Spleen (tissue), 11 donors: Measurements from ENCODE around the gene CMTM4. TPM values are rescaled to one million over a fixed set of nuclear protein-coding genes. Genes with fewer than 3 reads are reported as not detected.

Source experiments
- DNase-seq: peaks from one replicate; pipeline ENCODE4 v3.0.0-alpha.2; 2020
- H3K27ac ChIP-seq, 8 donors: fragments of 200-600 bp; sonication (generic) in 7 of 8; 1 replicate in 4 of 8; 2 replicates in 4 of 8; pipeline versions ENCODE4 v1.5.0 to v1.8.0; 2016 to 2021; ENCODE audit warnings: inconsistent platforms in 4 of 8, mild to moderate bottlenecking in 4 of 8, moderate library complexity in 1 of 8
- H3K27me3 ChIP-seq, 7 donors: fragments of 200-600 bp; sonication (generic) in 6 of 7; replicated peaks in 1 of 7; 1 replicate in 4 of 7; 2 replicates in 3 of 7; pipeline versions ENCODE4 v1.5.0 to v1.8.0; 2016 to 2021; ENCODE audit warnings: inconsistent platforms in 3 of 7, mild to moderate bottlenecking in 1 of 7
- H3K36me3 ChIP-seq, 6 donors: fragments of 200-600 bp; sonication (generic) in 5 of 6; 1 replicate in 4 of 6; 2 replicates in 2 of 6; pipeline versions ENCODE4 v1.5.0 to v1.8.0; 2016 to 2021; ENCODE audit warnings: inconsistent platforms in 2 of 6
- H3K4me1 ChIP-seq, 6 donors: fragments of 200-600 bp; sonication (generic) in 5 of 6; 1 replicate in 3 of 6; 2 replicates in 3 of 6; pipeline versions ENCODE4 v1.5.0 to v1.8.0; 2016 to 2021; ENCODE audit warnings: inconsistent platforms in 3 of 6
- H3K4me3 ChIP-seq, 8 donors: fragments of 200-600 bp; sonication (generic) in 7 of 8; 1 replicate in 4 of 8; 2 replicates in 4 of 8; pipeline versions ENCODE4 v1.5.0 to v1.8.0; 2016 to 2021; ENCODE audit warnings: inconsistent platforms in 4 of 8, mild to moderate bottlenecking in 4 of 8, moderate library complexity in 2 of 8
- H3K9me3 ChIP-seq, 8 donors: fragments of 200-600 bp; sonication (generic) in 7 of 8; 1 replicate in 4 of 8; 2 replicates in 4 of 8; pipeline versions ENCODE4 v1.5.0 to v1.8.0; 2016 to 2021; ENCODE audit warnings: inconsistent platforms in 4 of 8
- CTCF ChIP-seq, 11 experiments: fragments of 200-600 bp in 7 of 11; fragments of 450-650 bp in 4 of 11; sonication (generic) in 4 of 11; IDR thresholded peaks in 8 of 11; conservative IDR thresholded peaks in 3 of 11; 1 replicate in 7 of 11; 2 replicates in 4 of 11; pipeline versions ENCODE4 v1.4.0 to v1.8.0; 2016 to 2021; ENCODE audit warnings: antibody characterized with exemption in 11 of 11, inconsistent platforms in 4 of 11, mild to moderate bottlenecking in 1 of 11
- POLR2A ChIP-seq, 3 donors: fragments of 450-650 bp; IDR thresholded peaks; one replicate each; pipeline ENCODE4 v1.5.1; 2017; ENCODE audit warnings: antibody characterized with exemption in 3 of 3, mild to moderate bottlenecking in 1 of 3
- POLR2AphosphoS5 ChIP-seq, 3 donors: sonication (generic); formaldehyde crosslinking; IDR thresholded peaks; one replicate each; pipeline ENCODE4 v1.5.1; 2017; ENCODE audit warnings: antibody characterized with exemption in 3 of 3
- WGBS, 5 donors: extraction: QIAGEN DNeasy Blood & Tissue Kit in 3 of 5; methylation state at CpG; one replicate each; pipeline versions ENCODE4 v1.1.5 to v1.1.7; 2013 to 2018; 5-methylcytosine and 5-hydroxymethylcytosine counted together
- intact Hi-C: fragments of 100-400 bp; cut with DNase I; formaldehyde crosslinking; loops from one replicate; pipeline ENCODE4 v1.15.0; 2023; ENCODE audit warnings: low total_unique reads
- polyA plus RNA-seq, 3 donors: library from polyadenylated mRNA; stranded (reverse); fragments of 200-250 nt; gene quantifications; one replicate each; pipeline ENCODE4 v1.2.1, GENCODE V29; 2013
- total RNA-seq, 7 donors: library from RNA; depleted of rRNA in 3 of 7; stranded (reverse); fragments of >200 nt in 3 of 7; fragmentation: NEBNext Ultra II Directional in 4 of 7; extraction: Animal tissue kit (Norgen Biotek cat#: 25700) in 4 of 7; gene quantifications; one replicate each; pipeline versions ENCODE4 v1.1.0 to v1.2.1, GENCODE V29; 2016 to 2021
- donor health status: healthy with polysubstance abuse.
- donor health status: DM: no; HTN: no; CAD: no; lungs with moderate emphysema.
- donor health status: DM: no; HTN: no; CAD: no.
- donor health status: Bipolar disorder and iron deficiency.
- donor health status: healthy.
- donor health status: DM: no; HTN: no; CAD: no.
- donor health status: DM: yes; HTN: yes; CAD: no.

The CMTM4 gene
- total and polyA plus RNA-seq, 10 donors = 0.70 to 10.2 (median 5.7) TPM

GRCh38 chr16:66676599-66676998 is 19.9 kb downstream of the CMTM4 start:
- DNase-seq = no peak
- H3K27me3 ChIP-seq = no peaks in the 10 kb centered on the region
- WGBS, 5 donors = 88 to 98% (median 94%) methylated on average over 3 of the region's 3 CpGs
- H3K9me3 ChIP-seq = no peaks in the 10 kb centered on the region
- TF ChIP-seq POLR2A (IDR thresholded peaks at IDR 0.05) (no peak), CTCF (IDR thresholded peaks at IDR 0.05 in 8 of 11, conservative IDR thresholded peaks at IDR 0.05 in 3 of 11) (no peak), POLR2AphosphoS5 (IDR thresholded peaks at IDR 0.05) (no peak)
- no peak overlapping the region for H3K27ac ChIP-seq
- intact Hi-C loops = no loop called here
- peaks cover 0 to 8% (median 0%) of the 10 kb centered on the region in 6 donors for H3K36me3 ChIP-seq
- no peak overlapping the region for H3K4me3 ChIP-seq
- H3K4me1 ChIP-seq = no peaks in the 10 kb centered on the region

DNA sequence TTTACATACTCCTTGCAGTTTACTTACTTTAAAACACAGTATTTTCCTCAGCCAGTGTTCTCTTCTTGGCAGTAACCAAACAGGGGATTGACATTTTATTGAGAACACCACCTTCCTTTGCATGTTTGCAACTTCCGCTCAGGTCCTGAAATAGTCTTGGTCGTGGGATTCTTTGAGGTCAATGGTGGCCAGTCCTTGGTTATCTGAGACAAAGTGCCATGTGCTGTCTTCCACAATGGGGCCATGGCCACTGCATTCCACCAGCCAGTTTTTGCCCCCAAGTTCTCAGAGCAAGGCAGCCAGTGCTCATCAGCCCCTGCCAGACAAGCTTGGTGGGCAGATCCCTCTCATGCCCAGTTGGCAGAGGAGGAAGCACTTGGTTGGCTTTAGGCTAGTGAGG is 22.9 kb downstream of the CMTM4 start:
- TF ChIP-seq POLR2AphosphoS5 (IDR thresholded peaks at IDR 0.05) (no peak), POLR2A (IDR thresholded peaks at IDR 0.05) (no peak), CTCF (IDR thresholded peaks at IDR 0.05 in 8 of 11, conservative IDR thresholded peaks at IDR 0.05 in 3 of 11) (no peak)
- no peak for DNase-seq
- Histone ChIP-seq H3K4me3 (no peak overlapping the region), H3K9me3 (no peaks in the 10 kb centered on the region), H3K4me1 (no peaks in the 10 kb centered on the region), H3K36me3 (peaks cover 0 to 7% (median 0%) of the 10 kb centered on the region in 6 donors), H3K27ac (no peak overlapping the region), H3K27me3 (no peaks in the 10 kb centered on the region)
- 71 to 91% (median 75%) methylated on average over 2 of the region's 2 CpGs for WGBS, 5 donors
- intact Hi-C loops = no loop called here

GRCh38 chr16:66670691-66671388 is 25.7 kb downstream of the CMTM4 start:
- DNase-seq = no peak
- Histone ChIP-seq H3K4me1 (no peaks in the 10 kb centered on the region), H3K27me3 (no peaks in the 10 kb centered on the region), H3K36me3 (no peaks in the 10 kb centered on the region), H3K27ac (no peak overlapping the region), H3K4me3 (no peak overlapping the region), H3K9me3 (no peaks in the 10 kb centered on the region)
- intact Hi-C loops = no loop called here
- TF ChIP-seq POLR2A (IDR thresholded peaks at IDR 0.05) = no peak
- TF ChIP-seq CTCF (IDR thresholded peaks at IDR 0.05 in 8 of 11, conservative IDR thresholded peaks at IDR 0.05 in 3 of 11) = no peak
- no peak for TF ChIP-seq POLR2AphosphoS5 (IDR thresholded peaks at IDR 0.05)
- 93 to 97% (median 96%) methylated on average over 10 of the region's 10 CpGs for WGBS, 5 donors

- Histone ChIP-seq H3K9me3 (no peaks in the 10 kb centered on the region), H3K27ac (no peak overlapping the region), H3K4me1 (no peaks in the 10 kb centered on the region), H3K4me3 (no peak overlapping the region), H3K36me3 (no peaks in the 10 kb centered on the region), H3K27me3 (no peaks in the 10 kb centered on the region)
- intact Hi-C loops = no loop called here
- TF ChIP-seq POLR2AphosphoS5 (IDR thresholded peaks at IDR 0.05) (no peak), POLR2A (IDR thresholded peaks at IDR 0.05) (no peak)
- no peak for DNase-seq
- WGBS, 5 donors = 48 to 60% (median 55%) methylated on average over 6 of the region's 6 CpGs
Measured at GRCh38 chr16:66668777-66669444, 27.6 kb downstream of the CMTM4 start.
